H1 (cell line): ENCODE data around the gene SUMF1.

Experiments
- BRCA1 ChIP-seq: IDR thresholded peaks from 2 replicates; pipeline ENCODE4 v1.6.1; 2012; ENCODE audit warnings: low read depth, low read length, improper control_type of control experiment
- EGR1 ChIP-seq: IDR thresholded peaks from 2 replicates; pipeline ENCODE4 v1.6.1; 2011; ENCODE audit warnings: low read depth, low read length, borderline replicate concordance
- EZH2 ChIP-seq: fragments of 200-600 bp; sonication (generic); IDR thresholded peaks from 2 replicates; pipeline ENCODE4 v1.7.1; 2012; ENCODE audit warnings: low read depth, mild to moderate bottlenecking, moderate library complexity, low read length, inconsistent platforms; ENCODE audit not compliant: severe bottlenecking
- KDM1A ChIP-seq: fragments of 200-600, 300-600 bp; sonication (generic); IDR thresholded peaks from 2 replicates; pipeline ENCODE4 v1.7.1; 2016; ENCODE audit warnings: mild to moderate bottlenecking, low read length, borderline replicate concordance
- POLR2A ChIP-seq, 2 experiments: IDR thresholded peaks; 1 replicate in 1 of 2; 2 replicates in 1 of 2; pipeline ENCODE4 v1.6.1; 2011; ENCODE audit warnings: low read depth in 2 of 2, low read length in 2 of 2, mild to moderate bottlenecking in 2 of 2; ENCODE audit errors: control extremely low read depth in 1 of 2
- POLR2AphosphoS5 ChIP-seq: IDR thresholded peaks from 2 replicates; pipeline ENCODE4 v1.6.1; 2011; ENCODE audit warnings: low read depth, low read length
- RBBP5 ChIP-seq: IDR thresholded peaks from 2 replicates; pipeline ENCODE4 v1.7.1; 2012; ENCODE audit warnings: low read depth, mild to moderate bottlenecking, inconsistent platforms, low read length, moderate library complexity, borderline replicate concordance
- TF ChIP-seq, protein P1 (sequence below), 3 experiments: IDR thresholded peaks; 1 replicate in 2 of 3; 2 replicates in 1 of 3; pipeline versions ENCODE4 v1.5.1 to v1.6.1; 2011; ENCODE audit warnings: low read length in 3 of 3, mild to moderate bottlenecking in 3 of 3, inconsistent platforms in 2 of 3, low read depth in 1 of 3, moderate library complexity in 1 of 3; ENCODE audit not compliant: insufficient read depth in 1 of 3; ENCODE audit errors: control extremely low read depth in 1 of 3

DNA sequence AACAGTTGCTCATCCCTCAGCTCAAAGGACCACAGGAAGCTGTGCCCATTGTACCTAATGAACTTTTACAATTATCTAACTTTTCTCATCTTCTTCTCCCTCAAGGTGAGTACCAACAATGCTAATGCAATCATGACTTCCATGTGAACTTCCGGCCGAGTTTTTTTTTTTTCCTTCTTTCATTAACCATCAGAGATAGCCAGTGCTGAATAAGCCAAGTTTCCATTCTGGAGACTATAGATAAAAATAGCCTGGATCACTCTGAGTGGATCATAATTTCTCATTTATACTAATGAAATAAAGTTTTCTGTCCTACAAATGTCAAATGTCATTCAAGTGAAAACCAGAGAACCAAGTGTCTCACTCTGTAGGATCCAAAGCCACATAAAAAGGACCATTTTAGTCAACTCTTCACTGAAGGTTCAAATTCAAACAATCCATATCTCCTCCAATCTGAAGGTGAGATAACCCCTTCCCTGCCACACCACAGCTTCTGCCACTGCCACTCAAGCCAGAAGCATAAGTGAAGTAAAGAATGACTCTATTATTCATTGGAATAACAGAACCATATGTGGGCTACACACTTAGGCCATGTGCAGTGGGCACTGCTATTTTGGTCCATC lies 5.5 kb downstream of the SUMF1 start:
- no peak for TF ChIP-seq POLR2AphosphoS5
- TF ChIP-seq KDM1A: no peak
- TF ChIP-seq EGR1: no peak
- TF ChIP-seq BRCA1: no peak
- TF ChIP-seq, protein P1, sequence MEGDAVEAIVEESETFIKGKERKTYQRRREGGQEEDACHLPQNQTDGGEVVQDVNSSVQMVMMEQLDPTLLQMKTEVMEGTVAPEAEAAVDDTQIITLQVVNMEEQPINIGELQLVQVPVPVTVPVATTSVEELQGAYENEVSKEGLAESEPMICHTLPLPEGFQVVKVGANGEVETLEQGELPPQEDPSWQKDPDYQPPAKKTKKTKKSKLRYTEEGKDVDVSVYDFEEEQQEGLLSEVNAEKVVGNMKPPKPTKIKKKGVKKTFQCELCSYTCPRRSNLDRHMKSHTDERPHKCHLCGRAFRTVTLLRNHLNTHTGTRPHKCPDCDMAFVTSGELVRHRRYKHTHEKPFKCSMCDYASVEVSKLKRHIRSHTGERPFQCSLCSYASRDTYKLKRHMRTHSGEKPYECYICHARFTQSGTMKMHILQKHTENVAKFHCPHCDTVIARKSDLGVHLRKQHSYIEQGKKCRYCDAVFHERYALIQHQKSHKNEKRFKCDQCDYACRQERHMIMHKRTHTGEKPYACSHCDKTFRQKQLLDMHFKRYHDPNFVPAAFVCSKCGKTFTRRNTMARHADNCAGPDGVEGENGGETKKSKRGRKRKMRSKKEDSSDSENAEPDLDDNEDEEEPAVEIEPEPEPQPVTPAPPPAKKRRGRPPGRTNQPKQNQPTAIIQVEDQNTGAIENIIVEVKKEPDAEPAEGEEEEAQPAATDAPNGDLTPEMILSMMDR (IDR thresholded peaks at IDR 0.05; ENCODE audit: control extremely low read depth in 1 of 3, insufficient read depth in 1 of 3, low read depth in 1 of 3, low read length in 3 of 3): no peak
- TF ChIP-seq POLR2A (IDR thresholded peaks at IDR 0.05; ENCODE audit: control extremely low read depth in 1 of 2, low read depth in 2 of 2, low read length in 2 of 2): no peak
- no peak for TF ChIP-seq RBBP5
- no peak for TF ChIP-seq EZH2
